ENCODE data around the gene CACNA1C.

CACNA1C gene

DNA sequence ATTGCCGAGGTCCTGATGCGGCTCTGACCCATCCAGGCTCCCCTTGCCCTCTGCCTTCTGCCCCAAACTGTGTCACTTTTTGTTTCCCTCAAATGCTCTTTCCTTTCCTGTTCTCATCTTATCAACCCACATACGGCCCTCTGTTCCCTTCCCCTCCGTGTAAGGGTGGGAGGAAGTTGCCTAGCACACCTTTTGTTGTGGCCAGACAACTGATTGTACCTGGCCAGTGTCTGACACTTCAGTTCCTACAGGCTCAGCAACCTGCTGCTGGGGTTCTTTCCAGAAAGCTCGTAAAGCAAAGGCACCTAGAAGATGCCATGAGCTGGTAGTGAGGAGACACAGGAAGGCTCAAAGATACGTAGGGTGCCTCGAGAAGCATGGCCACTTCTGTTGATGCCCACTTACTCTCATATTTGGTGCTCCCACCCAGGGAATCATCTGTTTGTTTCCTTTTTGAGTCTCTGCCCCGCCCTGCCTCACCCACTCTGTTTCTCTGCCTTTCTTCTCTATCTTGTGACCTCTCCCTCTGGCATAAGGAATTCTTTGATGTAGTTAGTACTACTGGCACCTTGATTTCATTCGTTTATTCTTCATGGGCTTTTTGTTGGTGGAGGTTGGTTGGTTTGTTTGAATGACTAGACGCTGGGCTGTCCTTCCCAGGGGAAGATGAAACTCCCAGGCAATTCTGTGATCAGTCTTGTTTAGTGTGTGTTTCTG is 589.5 kb downstream of the CACNA1C start:
- no peak for DNase-seq

DNA sequence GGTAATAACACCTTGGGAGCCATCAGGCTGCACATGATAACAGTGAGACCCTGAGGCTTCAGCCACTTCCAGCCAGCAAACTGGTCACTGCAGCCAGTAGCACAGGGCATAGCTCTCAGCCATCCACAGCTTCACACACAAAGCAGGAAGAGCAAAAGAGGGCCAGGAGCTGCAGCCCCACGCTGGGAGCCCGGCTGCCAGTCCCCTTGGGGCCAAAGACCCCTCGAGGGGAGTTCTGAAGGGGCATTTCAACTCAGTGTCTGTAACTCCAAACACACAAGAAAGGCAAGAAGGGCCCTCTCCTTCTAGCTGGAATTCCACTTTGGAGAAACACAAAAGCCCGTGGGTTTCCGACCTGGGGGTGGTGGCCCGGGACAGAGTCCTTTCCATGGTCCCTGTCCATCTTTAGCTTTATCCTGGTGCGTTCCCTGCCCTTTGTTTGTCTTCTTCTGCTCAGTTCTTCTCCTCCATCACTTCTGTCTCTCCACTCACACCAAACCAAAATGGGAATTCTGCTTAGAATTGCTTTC is 590.2 kb downstream of the CACNA1C start:
- DNase-seq, result no peak

DNA sequence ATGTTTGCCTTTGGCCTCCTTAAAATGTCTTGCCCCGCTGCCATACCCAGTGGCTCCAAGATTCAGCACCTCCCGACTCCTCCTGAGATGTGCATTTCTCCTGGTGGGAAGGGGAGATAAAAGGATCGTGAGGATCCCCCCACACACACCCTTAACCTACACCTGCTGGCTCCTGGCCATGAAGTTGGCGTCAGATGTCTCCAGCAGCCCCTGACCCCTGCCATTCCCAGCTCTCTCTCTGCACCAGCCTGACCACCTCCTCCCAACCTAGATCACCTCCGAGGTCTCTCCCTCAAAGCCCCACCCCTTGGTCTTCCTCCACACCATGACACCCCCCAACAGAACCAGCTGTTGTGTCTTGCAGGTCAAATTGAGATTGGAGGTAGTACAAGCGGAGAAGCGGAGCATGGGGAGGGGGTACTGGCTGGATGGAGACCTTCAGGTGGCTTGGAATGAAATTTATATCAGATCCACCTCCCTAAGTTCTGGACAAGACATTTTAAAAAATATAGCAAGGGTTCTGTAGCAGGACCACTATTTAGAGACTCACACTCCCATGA is 590.9 kb downstream of the CACNA1C start:
- DNase-seq, result no peak

DNA sequence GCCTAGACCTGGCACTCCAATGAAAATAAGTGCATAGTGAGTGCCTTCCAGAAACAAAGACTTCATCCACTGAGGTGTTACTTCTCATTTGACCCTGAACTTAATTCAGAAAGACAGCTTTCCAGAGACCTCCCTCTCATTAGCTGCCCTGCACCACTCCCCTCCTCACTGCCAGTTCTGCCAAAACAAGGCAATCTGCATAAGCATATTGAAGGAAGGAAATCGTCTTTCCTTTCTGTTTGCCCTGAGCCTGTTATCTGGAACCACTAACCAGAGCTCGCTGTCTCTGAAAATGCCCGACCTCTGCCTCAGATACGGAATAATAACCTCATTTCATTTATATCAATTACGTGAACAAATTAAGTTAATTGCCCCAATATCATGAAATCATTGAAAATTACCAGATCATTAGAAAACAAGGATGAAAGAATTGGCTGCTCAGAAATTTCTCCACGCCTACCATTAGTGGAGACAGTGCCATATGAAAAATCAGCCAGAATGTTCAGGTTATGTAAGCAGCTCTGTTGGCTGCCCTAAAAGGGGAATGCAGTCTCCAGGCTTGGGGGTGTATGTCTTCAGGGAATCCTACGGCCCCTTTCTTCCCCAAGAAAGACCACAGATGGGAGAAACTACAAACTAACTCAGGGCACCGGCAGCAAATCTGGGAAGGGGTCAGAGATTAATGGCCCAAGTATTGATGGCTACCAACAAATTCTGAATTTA is 592.1 kb downstream of the CACNA1C start:
- DNase-seq, result no peak

DNA sequence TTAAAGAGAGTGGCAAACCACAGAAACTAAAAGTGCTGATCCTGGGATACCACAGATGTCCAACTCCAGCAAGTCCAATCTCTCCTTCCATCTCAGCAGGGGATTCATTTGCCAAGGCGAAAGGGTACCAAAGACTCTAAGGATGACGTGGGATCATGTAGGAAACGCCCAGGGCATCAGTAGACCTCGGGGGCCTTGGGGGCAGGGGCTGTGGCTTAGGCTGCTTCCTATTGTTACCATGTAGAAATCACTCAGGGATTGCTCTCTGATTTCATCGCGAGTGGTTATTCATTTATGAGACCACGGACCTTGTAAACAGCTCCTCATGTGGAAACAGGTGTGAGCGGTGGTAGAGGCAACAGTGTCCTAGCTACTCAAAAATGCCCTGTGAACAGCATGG is 592.7 kb downstream of the CACNA1C start:
- no peak for DNase-seq

DNA sequence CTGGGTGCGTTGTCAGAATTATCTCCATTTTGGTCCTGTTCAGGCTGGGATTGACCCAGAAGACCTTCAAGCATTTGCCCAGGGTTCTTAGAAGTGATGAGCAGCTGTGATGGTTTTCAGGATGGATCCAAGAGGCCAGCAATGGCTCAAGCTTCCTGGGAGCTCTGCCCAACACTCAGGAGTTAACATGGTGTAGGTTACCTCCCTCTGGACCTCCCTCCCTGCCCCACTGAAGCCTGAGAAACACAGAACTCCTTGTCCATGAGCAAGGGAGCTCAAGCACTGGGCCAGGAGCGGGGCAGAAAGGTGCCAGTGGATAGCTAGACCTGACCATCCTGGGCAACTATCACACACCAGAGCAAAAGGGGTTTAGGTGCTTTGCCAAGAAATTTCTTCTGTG is 593.6 kb downstream of the CACNA1C start:
- DNase-seq, result no peak

DNA sequence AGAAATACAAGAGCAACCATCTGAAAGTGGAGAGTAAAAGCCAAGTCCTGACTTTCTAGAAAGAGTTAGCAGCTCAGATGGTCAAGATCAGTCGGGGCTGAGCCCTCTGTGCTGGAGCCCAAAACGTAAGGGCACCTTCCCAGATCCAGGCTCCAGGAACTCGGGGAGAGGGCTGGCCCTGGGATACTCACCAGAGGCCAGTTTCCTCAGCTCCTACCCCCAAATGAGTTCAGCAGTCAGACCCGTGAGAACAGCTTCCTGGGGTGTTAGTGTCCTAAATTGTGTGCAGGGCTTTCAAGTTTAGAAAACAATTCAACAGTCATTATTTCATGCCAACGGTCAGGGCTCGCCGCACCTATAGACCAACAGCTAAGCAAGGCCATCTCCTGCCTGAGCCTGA is 594.4 kb downstream of the CACNA1C start:
- no peak for DNase-seq

DNA sequence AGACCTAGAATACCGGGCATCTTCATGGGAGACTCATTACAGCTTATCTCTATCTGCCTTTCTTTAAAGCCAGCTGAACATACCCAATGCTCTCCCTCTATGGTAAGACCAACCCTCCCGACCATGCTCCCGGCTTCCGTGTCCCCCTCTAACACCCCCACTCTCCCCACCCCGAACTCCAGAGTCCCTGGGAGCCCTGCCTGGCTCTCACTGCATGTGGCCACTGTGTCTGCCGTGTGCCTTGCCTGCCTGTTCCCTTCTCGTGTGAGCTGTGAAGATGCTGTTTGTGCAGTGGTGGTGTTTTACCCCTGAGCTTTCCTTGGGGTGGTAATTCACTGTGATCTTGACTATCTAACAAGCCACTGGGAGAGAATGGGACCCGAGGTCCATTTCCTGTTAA is 595.6 kb downstream of the CACNA1C start:
- no peak for DNase-seq

DNA sequence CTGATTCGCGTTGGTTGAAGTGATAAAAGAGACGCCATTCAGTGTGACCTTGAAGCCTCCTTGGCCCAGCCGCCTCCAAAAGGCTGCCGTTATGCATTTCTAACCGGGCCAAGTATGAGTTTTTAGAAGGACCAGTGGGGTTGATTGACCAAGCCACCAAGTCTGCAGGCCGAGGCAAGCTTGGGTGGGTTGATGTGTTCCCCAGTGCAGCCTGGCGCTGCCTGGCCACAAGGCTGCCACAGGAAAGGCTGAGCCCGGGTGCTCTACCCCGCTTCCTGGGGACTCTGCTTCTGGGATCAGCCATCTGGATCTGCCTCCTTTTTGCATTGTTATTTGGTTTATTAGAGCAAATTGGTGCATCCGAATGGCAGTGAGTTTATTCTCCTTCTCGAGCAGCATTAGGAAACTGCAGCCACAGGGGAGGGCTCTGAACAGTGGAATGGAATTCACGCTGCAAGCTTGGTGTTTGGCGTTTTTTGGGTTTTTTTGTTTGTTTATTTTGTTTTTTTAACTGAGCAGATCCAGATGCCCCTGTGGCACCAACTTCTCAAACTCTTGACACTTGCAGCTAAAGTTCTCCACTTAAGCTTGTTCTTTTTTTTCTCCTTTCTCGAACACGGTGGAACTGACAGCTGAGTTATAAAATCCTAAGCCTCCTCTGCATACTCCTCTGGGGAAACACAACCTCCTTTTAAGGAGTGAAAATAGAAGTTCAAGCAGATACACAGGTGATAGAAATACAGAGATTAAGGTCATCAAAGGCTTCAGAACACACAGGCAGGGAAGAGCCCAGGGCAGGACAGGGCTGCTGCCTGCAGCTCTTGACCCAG is 596.6 kb downstream of the CACNA1C start:
- no peak for DNase-seq

DNA sequence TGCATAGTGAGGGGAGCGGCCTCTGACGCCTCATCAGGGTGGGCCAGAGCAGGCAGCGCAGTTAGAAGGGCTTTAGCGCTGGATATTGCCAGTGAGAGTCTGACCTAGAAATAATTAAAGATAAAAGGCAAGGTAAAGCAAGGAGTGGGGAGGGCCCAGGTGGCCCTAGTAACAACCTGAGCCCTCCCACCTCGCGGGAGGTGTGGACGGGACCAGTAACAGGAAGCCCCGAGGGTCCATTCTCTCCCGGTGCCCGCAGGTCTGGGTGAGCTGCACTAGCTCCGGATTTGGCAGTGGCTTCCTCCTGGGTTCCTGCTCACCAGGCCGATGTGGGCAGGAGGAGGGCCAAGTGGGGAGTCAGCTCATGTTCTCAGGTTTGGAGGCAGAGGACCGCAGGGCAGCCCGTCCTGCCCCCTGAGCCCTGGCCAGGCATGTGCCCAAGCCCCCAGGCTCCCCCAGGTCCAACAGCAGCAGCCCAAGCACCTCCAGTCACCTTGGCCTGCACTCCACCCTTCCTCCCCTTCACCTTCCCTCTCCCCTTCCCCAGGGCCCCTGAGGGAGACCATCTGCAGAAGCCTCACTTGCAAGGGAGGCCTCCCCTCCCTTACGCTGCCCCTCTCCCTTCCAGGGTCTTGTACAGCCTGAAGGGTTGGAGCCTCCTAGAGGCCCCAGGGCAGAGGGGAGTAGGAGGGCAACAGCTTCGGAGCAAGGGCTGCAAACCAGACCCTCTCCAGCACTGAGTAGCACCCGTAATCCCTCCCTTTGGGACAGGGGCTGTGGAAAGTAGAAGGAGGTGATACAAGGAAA is 597.7 kb downstream of the CACNA1C start:
- no peak for DNase-seq

DNA sequence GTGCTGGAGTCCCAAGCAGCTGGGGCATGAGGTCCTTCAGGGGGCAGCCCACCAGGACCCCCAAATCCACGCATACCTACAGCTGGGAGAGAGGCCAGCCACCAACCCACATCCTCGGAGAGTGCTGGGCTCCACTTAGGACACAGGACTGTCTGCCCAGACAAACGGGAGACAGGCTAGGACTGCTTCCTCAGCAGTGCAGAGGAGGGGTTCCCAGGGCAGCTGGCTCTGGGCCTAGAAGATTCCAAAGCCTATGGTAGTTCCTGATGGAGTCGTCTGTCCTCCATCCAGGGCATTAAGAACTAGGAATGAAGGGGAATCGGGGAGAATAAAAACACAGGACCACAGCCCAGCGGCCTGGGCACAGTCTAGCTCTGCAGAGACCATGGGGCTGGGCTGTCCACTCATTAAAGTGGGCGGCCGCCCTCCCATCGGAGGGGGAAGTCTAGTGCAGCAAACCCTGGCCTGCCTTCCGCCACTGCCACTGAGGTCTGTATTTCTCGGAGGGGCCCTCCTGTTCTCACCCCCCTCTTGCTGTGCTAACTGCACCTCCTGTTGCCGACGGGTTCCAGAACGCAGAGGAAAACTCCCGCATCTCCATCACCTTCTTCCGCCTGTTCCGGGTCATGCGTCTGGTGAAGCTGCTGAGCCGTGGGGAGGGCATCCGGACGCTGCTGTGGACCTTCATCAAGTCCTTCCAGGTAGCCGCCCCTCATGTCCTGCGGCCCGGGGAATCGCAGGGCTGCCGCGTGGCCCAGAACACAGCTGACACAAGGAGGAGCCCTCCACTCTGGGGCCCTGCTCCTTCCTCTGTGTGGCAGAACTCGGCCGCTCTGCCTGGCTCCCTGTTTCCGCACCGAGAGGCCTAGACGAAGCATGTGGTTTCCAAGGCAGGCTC is 598.5 kb downstream of the CACNA1C start:
- DNase-seq, result no peak

DNA sequence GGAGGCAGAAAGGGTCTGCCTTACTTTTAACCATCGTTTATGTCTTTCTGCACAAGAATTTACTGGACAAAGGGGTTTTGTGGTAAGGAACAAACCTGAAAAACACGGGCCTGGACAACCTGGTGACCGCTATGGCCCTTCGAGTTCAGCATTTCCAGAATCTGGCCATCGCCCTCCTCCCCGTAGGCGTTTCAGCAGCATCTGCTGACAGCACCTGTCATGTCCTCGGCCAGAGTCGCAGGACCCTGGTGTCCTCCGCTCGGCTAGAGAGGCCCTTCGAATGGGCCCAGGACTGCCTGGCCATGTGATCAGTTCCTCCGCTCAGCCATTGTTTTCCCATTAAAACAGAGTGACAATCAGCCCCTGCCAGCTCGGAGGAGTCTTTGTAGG is 599.2 kb downstream of the CACNA1C start:
- no peak for DNase-seq

DNA sequence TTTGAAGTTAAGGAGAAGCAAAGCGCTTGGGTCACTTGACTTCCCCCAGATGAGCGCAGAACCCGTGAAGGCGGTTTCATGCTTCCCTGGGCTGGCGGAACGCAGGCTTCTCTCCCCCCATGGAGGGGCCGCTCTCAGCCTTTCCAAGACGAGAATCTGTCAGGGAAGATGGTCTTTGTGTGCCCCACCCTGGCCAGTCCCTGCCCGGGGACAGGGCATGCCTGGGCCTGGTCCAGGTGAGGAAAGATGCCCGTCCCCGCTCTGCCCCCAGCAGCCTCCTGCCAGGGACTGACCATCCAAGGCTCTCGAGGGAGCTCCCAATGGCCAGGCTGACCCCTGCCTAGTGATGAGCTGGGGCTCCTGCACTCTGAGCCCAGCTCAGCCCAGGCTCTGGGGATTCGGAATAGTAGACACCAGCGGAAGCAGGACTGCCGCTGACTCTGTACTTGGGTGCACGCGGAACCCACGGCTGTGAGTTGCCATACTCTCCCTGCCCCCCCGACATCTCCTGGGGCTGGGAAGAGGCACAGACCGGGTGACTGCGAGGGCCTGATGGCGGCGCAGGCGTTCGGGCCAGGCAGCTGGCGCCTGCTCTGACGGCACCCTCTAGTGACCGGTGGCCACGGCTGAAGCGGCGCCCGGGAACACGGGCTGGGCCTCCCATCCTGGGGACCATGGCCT is 599.8 kb downstream of the CACNA1C start:
- DNase-seq, result no peak

DNA sequence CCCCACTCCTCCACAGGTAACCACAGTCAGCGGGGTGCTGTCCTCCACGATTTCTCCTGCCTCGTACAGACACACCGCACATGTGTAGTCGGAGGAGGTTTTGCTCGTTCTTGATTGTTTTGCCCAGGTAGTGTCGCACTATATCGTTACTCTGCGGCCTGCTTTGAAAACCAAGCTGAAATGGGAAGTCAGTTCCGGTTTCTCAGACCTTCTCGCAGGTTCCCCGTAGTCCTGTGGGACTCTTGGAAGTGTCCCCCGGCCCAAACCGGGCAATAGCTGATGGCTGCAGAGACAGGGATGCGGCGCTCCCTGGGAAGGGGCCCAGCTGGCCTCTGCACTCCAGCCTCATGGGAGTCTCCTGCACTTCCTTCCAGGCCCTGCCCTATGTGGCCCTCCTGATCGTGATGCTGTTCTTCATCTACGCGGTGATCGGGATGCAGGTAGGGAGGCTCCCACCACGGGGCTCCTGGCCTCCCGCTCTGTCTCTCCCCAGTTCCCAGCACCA is 600.7 kb downstream of the CACNA1C start:
- no peak for DNase-seq

DNA sequence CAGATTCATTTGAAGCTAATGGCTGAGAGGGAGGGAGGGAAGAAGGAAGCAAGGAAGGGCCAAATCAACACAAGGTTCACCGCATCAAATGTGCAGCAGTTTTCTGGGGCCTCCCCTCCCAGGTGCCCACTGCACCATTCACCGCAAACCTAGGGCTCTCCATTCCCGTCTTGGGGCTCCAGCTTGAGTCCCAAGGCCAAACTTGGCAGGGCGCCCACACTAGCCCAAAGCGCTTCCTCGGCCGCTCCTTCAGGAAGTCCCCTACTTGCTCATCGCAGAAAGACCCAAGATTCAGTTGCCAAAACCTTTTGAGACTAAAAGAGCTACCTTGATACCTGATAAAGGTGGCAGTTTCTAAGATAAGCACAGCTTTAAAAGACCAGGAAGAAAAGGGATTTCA is 601.5 kb downstream of the CACNA1C start:
- no peak for DNase-seq

DNA sequence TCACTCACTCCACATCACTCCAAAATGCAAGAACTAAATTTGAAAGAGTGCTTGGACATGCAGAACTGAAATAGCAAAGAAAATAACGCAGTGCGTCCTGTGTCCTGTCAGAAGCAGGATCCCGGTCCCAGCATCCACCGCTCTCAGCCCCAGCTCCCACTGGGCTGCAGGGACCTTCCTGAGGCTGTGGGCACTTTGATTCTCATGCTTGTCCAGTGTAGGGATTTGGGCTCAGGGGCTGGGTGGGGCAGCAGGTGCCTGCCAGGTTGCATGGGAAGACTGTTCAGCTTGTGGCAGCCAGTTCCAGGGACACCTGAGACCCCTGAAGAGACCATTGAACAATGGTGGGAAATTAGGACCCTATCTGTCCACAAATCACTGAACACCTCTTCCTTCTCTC is 602.0 kb downstream of the CACNA1C start:
- DNase-seq, result no peak

DNA sequence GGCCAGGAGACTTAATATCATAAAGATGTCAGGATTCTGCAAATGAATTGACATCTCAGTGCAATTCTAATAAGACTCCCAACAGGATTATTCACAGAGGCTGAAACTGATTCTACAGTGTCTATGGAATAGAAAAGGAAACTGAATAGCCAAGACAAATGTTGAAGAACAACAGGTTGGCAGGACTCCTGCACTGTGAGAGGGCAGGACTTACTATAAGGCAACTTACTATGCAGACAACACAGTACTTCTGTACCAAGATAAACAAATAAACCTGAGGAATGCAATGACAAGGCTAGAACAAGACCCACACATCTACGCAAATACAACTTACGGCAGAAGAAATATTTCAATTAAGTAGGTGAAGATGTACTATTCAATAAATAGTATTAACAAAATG is 609.7 kb downstream of the CACNA1C start:
- no peak for DNase-seq

DNA sequence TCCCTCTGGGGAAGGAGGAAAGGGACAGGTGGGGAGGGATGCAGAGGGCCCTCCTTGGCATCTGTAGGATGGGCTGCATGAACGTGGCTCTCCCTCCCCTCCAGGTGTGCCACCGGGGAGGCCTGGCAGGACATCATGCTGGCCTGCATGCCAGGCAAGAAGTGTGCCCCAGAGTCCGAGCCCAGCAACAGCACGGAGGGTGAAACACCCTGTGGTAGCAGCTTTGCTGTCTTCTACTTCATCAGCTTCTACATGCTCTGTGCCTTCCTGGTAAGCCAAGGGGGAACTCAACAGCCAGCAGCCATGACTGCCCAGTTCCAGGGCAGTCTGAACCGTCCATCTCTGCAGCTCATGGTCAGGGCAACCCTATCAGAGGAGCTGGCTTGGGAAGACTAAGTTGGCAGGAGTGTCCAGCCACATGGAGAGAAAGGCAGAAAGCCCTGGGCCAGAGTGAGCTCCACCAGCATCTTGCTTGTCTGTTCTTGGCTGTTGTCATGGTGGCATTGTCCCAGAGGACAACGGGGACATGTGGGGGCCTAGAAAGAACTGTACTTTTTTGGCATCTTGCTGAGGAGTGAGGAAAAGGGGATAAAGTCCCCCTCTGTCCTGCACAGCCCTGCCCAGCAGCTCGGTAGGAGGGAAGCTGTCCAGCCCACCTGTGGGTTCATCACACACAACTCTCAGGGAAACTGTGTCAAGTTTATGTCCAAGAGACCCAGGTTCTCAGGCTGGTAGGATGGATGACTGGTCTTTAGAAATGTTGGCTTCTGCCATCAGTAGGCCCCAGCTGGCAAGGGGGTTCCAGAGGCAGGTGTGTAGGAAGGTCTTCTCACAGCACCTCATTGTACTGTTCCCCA is 612.2 kb downstream of the CACNA1C start:
- DNase-seq, result no peak

DNA sequence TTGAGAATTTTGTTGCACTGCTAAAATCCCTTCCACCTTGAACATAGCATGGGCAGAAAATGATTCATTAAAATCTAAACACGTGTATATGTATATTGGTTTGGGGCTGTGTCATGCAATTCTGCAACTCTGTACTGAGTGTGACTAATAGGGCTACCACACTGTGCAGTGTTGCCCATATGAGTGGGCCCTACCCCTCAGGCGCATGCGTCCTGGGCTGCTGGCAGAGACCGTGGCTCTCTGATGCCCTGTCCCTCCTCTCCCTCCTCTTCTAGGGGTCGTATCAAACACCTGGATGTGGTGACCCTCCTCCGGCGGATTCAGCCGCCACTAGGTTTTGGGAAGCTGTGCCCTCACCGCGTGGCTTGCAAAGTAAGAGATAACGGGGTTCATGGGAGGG is 613.6 kb downstream of the CACNA1C start:
- no peak for DNase-seq

DNA sequence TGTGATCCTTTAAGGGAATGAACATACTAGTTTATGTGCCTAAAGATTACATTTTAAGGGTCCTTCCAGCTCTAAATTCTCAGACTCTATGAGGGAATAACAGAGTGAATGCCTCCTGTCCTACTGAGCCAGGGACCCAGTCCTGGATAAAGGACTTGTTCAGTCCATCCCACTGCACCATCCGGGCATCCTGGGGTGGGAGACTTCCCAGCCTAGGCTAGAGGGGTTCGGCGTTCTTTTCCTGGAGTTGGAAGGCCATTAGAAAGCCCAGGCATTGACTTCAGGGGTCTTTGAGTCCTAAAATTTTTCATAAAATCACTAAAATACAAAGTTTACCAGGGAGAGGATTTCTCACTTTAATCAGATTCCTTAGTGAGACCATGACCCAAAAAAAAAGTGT is 614.1 kb downstream of the CACNA1C start:
- DNase-seq, result no peak

Measured in DMS53 (cell line).